ENCODE results near the gene KHDRBS1.
"Not testable (repeated sequence)": the region's sequence is repeated elsewhere in the genome, so short reads cannot be mapped to it uniquely, and the experiment has no call there.

Gene KHDRBS1

GRCh38 chr1:32014199-32014947 is 705 bp downstream of the KHDRBS1 start:
- peak overlapping the region; percentile 99 for H3K4me3 ChIP-seq (ENCODE audit: low read depth, low read length)
- no peak for TF ChIP-seq CTCF (IDR thresholded peaks at IDR 0.05; ENCODE audit: borderline replicate concordance, insufficient read depth, low read depth, low read length)

- peak overlapping the region; percentile 99 for H3K4me3 ChIP-seq (ENCODE audit: low read depth, low read length)
- no peak for TF ChIP-seq CTCF (IDR thresholded peaks at IDR 0.05; ENCODE audit: borderline replicate concordance, insufficient read depth, low read depth, low read length)
Observed at GRCh38 chr1:32014948-32015273, 1.2 kb downstream of the KHDRBS1 start.

- H3K4me3 ChIP-seq (ENCODE audit: low read depth, low read length), result no peak overlapping the region
- no peak for TF ChIP-seq CTCF (IDR thresholded peaks at IDR 0.05; ENCODE audit: borderline replicate concordance, insufficient read depth, low read depth, low read length)
Observed at GRCh38 chr1:32020339-32020738, 6.7 kb downstream of the KHDRBS1 start.

GRCh38 chr1:32021574-32022018 is 7.9 kb downstream of the KHDRBS1 start:
- H3K4me3 ChIP-seq (ENCODE audit: low read depth, low read length), result not testable (repeated sequence)

- TF ChIP-seq CTCF (IDR thresholded peaks at IDR 0.05; ENCODE audit: borderline replicate concordance, insufficient read depth, low read depth, low read length), result no peak
- no peak overlapping the region for H3K4me3 ChIP-seq (ENCODE audit: low read depth, low read length)
Observed at GRCh38 chr1:32023351-32023750, 9.7 kb downstream of the KHDRBS1 start.

GRCh38 chr1:32025515-32025914 is 11.8 kb downstream of the KHDRBS1 start:
- TF ChIP-seq CTCF (IDR thresholded peaks at IDR 0.05; ENCODE audit: borderline replicate concordance, insufficient read depth, low read depth, low read length), result no peak

GRCh38 chr1:32028746-32029145 is 15.1 kb downstream of the KHDRBS1 start:
- TF ChIP-seq CTCF (IDR thresholded peaks at IDR 0.05; ENCODE audit: borderline replicate concordance, insufficient read depth, low read depth, low read length), result no peak
- no peak overlapping the region for H3K4me3 ChIP-seq (ENCODE audit: low read depth, low read length)

More at GRCh38 chr1:32025515-32025914, 11.8 kb downstream of the KHDRBS1 start:
- H3K4me3 ChIP-seq (ENCODE audit: low read depth, low read length), result no peak overlapping the region

Data from GM12875 (cell line).